Measurements from ENCODE around the gene STXBP5. TPM values are rescaled to one million over a fixed set of nuclear protein-coding genes. Genes with fewer than 3 reads are reported as not detected.
A peak's percentile ranks its signal among the peaks of the same experiment; 100 is the strongest.

STXBP5 gene
- total RNA-seq: 10 to 100 TPM; 15.6 to 41.3 (median 20.4) TPM

- peak within 1 kb of the TSS; percentile 72 to 95 (median 92) for H3K4me3 ChIP-seq
- H3K27ac ChIP-seq: peak within 1 kb of the TSS; percentile 88 to 96 (median 93)
- H3K36me3 ChIP-seq: no peaks in the 10 kb centered on the region
- peak; percentile 38 to 47 for ATAC-seq
- intact Hi-C loops (cut with DNase I; ENCODE audit: low total_unique reads): loop anchor here (5.0 kb wide), 1 partner anchor 1242 kb away; the partner anchor contains the start of gene SHPRH
- TF ChIP-seq CTCF (IDR thresholded peaks at IDR 0.05 in 4 of 5, conservative IDR thresholded peaks at IDR 0.05 in 1 of 5) (no peak), POLR2A (IDR thresholded peaks at IDR 0.05) (no peak)
- in situ Hi-C loops (cut with MboI; ENCODE audit: low sequenced_read_pairs in 4 of 4): loop anchor here in 1 of 4 donors (25.0 kb wide), 1 partner anchor 1392 kb away; the partner anchor contains the start of gene FBXO30
- H3K27me3 ChIP-seq: no peaks in the 10 kb centered on the region
- peak; percentile 24 to 40 for DNase-seq
- peaks cover 29 to 32% of the 10 kb centered on the region in 2 donors for H3K4me1 ChIP-seq
- no peaks in the 10 kb centered on the region for H3K9me3 ChIP-seq
These were observed at the start of gene STXBP5 for GRCh38 chr6:147204060-147204785. STXBP5 (plus strand) TSS chr6:147204417; CDS start chr6:147204533, 116 bp downstream.

DNA sequence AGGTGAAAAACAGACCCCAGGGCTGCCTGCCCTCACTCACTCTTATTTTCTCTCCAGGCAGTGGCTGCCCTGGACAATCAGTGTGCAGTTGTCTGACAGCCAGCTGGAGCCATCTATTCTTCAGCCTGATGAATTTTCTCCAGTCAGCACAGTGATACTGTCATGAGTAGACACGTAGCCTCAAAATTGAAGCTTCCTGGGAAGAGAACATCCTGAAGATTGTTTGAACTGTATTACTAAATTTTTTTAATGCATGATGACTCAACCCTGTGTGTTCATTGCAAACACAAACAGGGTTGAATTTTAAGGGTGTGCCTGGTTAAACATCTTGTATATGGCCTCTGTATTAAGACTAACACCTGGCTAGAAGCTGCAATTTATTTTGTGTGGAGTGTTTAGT, 49.8 kb upstream of the STXBP5 start:
- no peaks in the 10 kb centered on the region for H3K27me3 ChIP-seq
- TF ChIP-seq CTCF (IDR thresholded peaks at IDR 0.05 in 4 of 5, conservative IDR thresholded peaks at IDR 0.05 in 1 of 5) (no peak), POLR2A (IDR thresholded peaks at IDR 0.05) (no peak)
- no peaks in the 10 kb centered on the region for H3K36me3 ChIP-seq
- H3K27ac ChIP-seq: no peak overlapping the region
- ATAC-seq: no peak
- H3K4me3 ChIP-seq: no peak overlapping the region
- intact Hi-C loops (cut with DNase I; ENCODE audit: low total_unique reads) (no loop called here), in situ Hi-C loops (cut with MboI; ENCODE audit: low sequenced_read_pairs in 4 of 4) (no loop called here)
- H3K9me3 ChIP-seq: no peaks in the 10 kb centered on the region
- peaks cover 0 to 7% of the 10 kb centered on the region in 2 donors for H3K4me1 ChIP-seq
- DNase-seq: no peak

GRCh38 chr6:147156218-147156617, 48.0 kb upstream of the STXBP5 start:
- intact Hi-C loops (cut with DNase I; ENCODE audit: low total_unique reads) (loop anchor here (1.0 kb wide), 1 partner anchor 10 kb away; no protein-coding TSS in a partner anchor), in situ Hi-C loops (cut with MboI; ENCODE audit: low sequenced_read_pairs in 4 of 4) (no loop called here)
- Histone ChIP-seq H3K4me1 (peaks cover 0 to 7% of the 10 kb centered on the region in 2 donors), H3K9me3 (no peaks in the 10 kb centered on the region), H3K27ac (no peak overlapping the region), H3K27me3 (no peaks in the 10 kb centered on the region), H3K36me3 (no peaks in the 10 kb centered on the region), H3K4me3 (no peak overlapping the region)
- DNase-seq (no peak), ATAC-seq (no peak)
- TF ChIP-seq POLR2A (IDR thresholded peaks at IDR 0.05): no peak
- TF ChIP-seq CTCF (IDR thresholded peaks at IDR 0.05 in 4 of 5, conservative IDR thresholded peaks at IDR 0.05 in 1 of 5): no peak

- Histone ChIP-seq H3K9me3 (no peaks in the 10 kb centered on the region), H3K4me3 (no peak overlapping the region), H3K27ac (no peak overlapping the region), H3K4me1 (peaks cover 0 to 7% of the 10 kb centered on the region in 2 donors), H3K36me3 (no peaks in the 10 kb centered on the region), H3K27me3 (no peaks in the 10 kb centered on the region)
- TF ChIP-seq POLR2A (IDR thresholded peaks at IDR 0.05) (no peak), CTCF (IDR thresholded peaks at IDR 0.05 in 4 of 5, conservative IDR thresholded peaks at IDR 0.05 in 1 of 5) (no peak)
- DNase-seq (no peak), ATAC-seq (peak; percentile 72 to 88)
- intact Hi-C loops (cut with DNase I; ENCODE audit: low total_unique reads) (loop anchor here (1.0 kb wide), 1 partner anchor 11 kb away; no protein-coding TSS in a partner anchor), in situ Hi-C loops (cut with MboI; ENCODE audit: low sequenced_read_pairs in 4 of 4) (no loop called here)
These were observed 47.3 kb upstream of the STXBP5 start for GRCh38 chr6:147156799-147157382.
